HepG2 (cell line): ENCODE measurements around the gene SRSF4. TPM values are rescaled to one million over a fixed set of nuclear protein-coding genes. Genes with fewer than 3 reads are reported as not detected.

Source experiments
- ATAC-seq: fragments of 200-7000 bp; cut with Tn5 transposase; 3 replicates; pipeline ENCODE4 v1.9.1; 2020; ENCODE audit warnings: mild to moderate bottlenecking, moderate library complexity
- BruUV-seq: library from RNA; stranded (reverse); fragments of 400-500 nt; replicated peaks from 2 replicates; lab custom pipeline; 2021; lab: Mats Ljungman, UMichigan
- CTCF ChIA-PET: fragments of 300-600 bp; formaldehyde crosslinking; extraction: SDS; loops from one replicate; lab custom pipeline; 2021; ENCODE audit warnings: low total read pairs, inconsistent platforms, low intra/inter-chr PET ratio; lab: Yijun Ruan, JAX
- POLR2A ChIA-PET: fragments of 350-600 bp; sonication (Branson Sonifier 250); formaldehyde crosslinking; loops from one replicate; lab custom pipeline; 2020; ENCODE audit warnings: antibody characterized with exemption, inconsistent platforms; lab: Yijun Ruan, JAX
- DNase-seq: peaks from one replicate; pipeline ENCODE4 v3.0.0-alpha.2; 2015; ENCODE audit warnings: low spot score
- FAIRE-seq: peaks from 3 replicates; lab custom pipeline; 2011; peaks lifted over from hg19 to GRCh38; lab: Jason Lieb, UNC
- H2AFZ ChIP-seq: one replicate; pipeline ENCODE4 v1.6.1; 2011; ENCODE audit warnings: low read length, inconsistent platforms
- H3K27ac ChIP-seq: fragments of 300-600 bp; 3 replicates; pipeline ENCODE4 v1.8.0; 2011; ENCODE audit warnings: mixed run types, mild to moderate bottlenecking, mixed read lengths, low read length, inconsistent platforms; ENCODE audit not compliant: insufficient read depth; ENCODE audit errors: extremely low read length
- H3K27me3 ChIP-seq, 2 experiments: fragments of 200-600 bp in 1 of 2; 2 replicates in 1 of 2; 3 replicates in 1 of 2; pipeline versions ENCODE4 v1.6.0 to v1.8.0; 2011; ENCODE audit warnings: low read length in 2 of 2, mild to moderate bottlenecking in 2 of 2, moderate library complexity in 2 of 2, inconsistent platforms in 1 of 2; ENCODE audit not compliant: insufficient read depth in 2 of 2, control insufficient read depth in 1 of 2
- H3K36me3 ChIP-seq, 2 experiments: fragments of 200-600 bp in 1 of 2; replicated peaks in 1 of 2; 2 replicates in 1 of 2; 3 replicates in 1 of 2; pipeline versions ENCODE4 v1.5.1 to v1.8.0; 2011; ENCODE audit warnings: low read length in 2 of 2, inconsistent platforms in 1 of 2; ENCODE audit not compliant: insufficient read depth in 2 of 2, control insufficient read depth in 1 of 2
- H3K4me1 ChIP-seq: 2 replicates; pipeline ENCODE4 v1.5.1; 2012; ENCODE audit warnings: low read length, inconsistent platforms; ENCODE audit not compliant: insufficient read depth
- H3K4me2 ChIP-seq: 2 replicates; pipeline ENCODE4 v1.6.0; 2011; ENCODE audit warnings: low read depth, low read length, inconsistent platforms
- H3K4me3 ChIP-seq, 3 experiments: fragments of 200-600 bp in 1 of 3; sonication (generic), shearing (Covaris generic) in 1 of 3; replicated peaks in 1 of 3; 2 replicates each; pipeline ENCODE4 v1.5.1; 2011 to 2016; ENCODE audit warnings: low read length in 3 of 3, inconsistent platforms in 2 of 3, low read depth in 2 of 3, mild to moderate bottlenecking in 2 of 3, control low read depth in 1 of 3, mixed read lengths in 1 of 3; ENCODE audit not compliant: insufficient read depth in 1 of 3
- H3K79me2 ChIP-seq: one replicate; pipeline ENCODE4 v1.6.1; 2011; ENCODE audit warnings: low read length, inconsistent platforms; ENCODE audit not compliant: insufficient read depth
- H3K9ac ChIP-seq: 2 replicates; pipeline ENCODE4 v1.6.0; 2011; ENCODE audit warnings: mild to moderate bottlenecking, low read depth, low read length, inconsistent platforms; ENCODE audit not compliant: insufficient read depth
- H3K9me3 ChIP-seq: 2 replicates; pipeline ENCODE4 v1.5.1; 2012; ENCODE audit warnings: mild to moderate bottlenecking, low read length
- H4K20me1 ChIP-seq: 2 replicates; pipeline ENCODE4 v1.6.0; 2011; ENCODE audit warnings: inconsistent platforms, mild to moderate bottlenecking, low read length, moderate library complexity; ENCODE audit not compliant: insufficient read depth
- AGO2 ChIP-seq: fragments of 200-400 bp; formaldehyde crosslinking; optimal IDR thresholded peaks from 2 replicates; pipeline ENCODE3; 2017; ENCODE audit warnings: mild to moderate bottlenecking, low read depth, low read length, moderate library complexity
- BCL3 ChIP-seq: sonication (generic); formaldehyde crosslinking; IDR thresholded peaks from 2 replicates; pipeline ENCODE4 v1.5.1; 2020; ENCODE audit warnings: mild to moderate bottlenecking, missing genetic modification reagents, moderate library complexity
- CTCF ChIP-seq: sonication (generic); formaldehyde crosslinking; IDR thresholded peaks from 2 replicates; pipeline ENCODE4 v1.5.0; 2020; ENCODE audit warnings: mild to moderate bottlenecking, missing genetic modification reagents, moderate library complexity
- HDAC2 ChIP-seq: sonication (generic); formaldehyde crosslinking; IDR thresholded peaks from 2 replicates; pipeline ENCODE4 v1.4.0; 2020; ENCODE audit warnings: missing genetic modification reagents
- HNRNPLL ChIP-seq: fragments of 200-400 bp; formaldehyde crosslinking; IDR thresholded peaks from 2 replicates; pipeline ENCODE4 v1.6.1; 2017; ENCODE audit warnings: mild to moderate bottlenecking, low read depth, low read length; ENCODE audit not compliant: poor library complexity, severe bottlenecking
- HOXA3 ChIP-seq: sonication (generic); formaldehyde crosslinking; IDR thresholded peaks from 2 replicates; pipeline ENCODE4 v1.5.0; 2020; ENCODE audit warnings: missing genetic modification reagents
- MAF1 ChIP-seq: sonication (generic); formaldehyde crosslinking; IDR thresholded peaks from 2 replicates; pipeline ENCODE4 v1.5.0; 2020; ENCODE audit warnings: missing genetic modification reagents, borderline replicate concordance
- MIXL1 ChIP-seq: IDR thresholded peaks from 2 replicates; pipeline ENCODE4 v1.6.1; 2016
- NFRKB ChIP-seq: fragments of 450-650 bp; IDR thresholded peaks from 2 replicates; pipeline ENCODE4 v1.6.1; 2017
- RAD21 ChIP-seq: fragments of 450-650 bp; formaldehyde crosslinking; IDR thresholded peaks from 2 replicates; pipeline ENCODE4 v1.5.0; 2020; ENCODE audit warnings: mild to moderate bottlenecking
- RBM22 ChIP-seq: fragments of 200-400 bp; formaldehyde crosslinking; optimal IDR thresholded peaks from 2 replicates; pipeline ENCODE3; 2017; ENCODE audit warnings: mild to moderate bottlenecking, low read length, moderate library complexity
- RXRB ChIP-seq: IDR thresholded peaks from 2 replicates; pipeline ENCODE4 v1.6.1; 2016; ENCODE audit warnings: borderline replicate concordance, missing genetic modification reagents, missing compliant biosample characterization
- SRSF1 ChIP-seq: fragments of 200-400 bp; formaldehyde crosslinking; optimal IDR thresholded peaks from 2 replicates; pipeline ENCODE3; 2017; ENCODE audit warnings: mild to moderate bottlenecking, low read depth, low read length, moderate library complexity
- ZNF777 ChIP-seq: sonication (generic); formaldehyde crosslinking; IDR thresholded peaks from 2 replicates; pipeline ENCODE4 v1.4.0; 2020; ENCODE audit warnings: missing genetic modification reagents
- WGBS: methylation state at CpG from one replicate; pipeline ENCODE4 v1.1.6; 2017; ENCODE audit warnings: low lambda C conversion rate; 5-methylcytosine and 5-hydroxymethylcytosine counted together
- in situ Hi-C: cut with HindIII; loops from 2 replicates; pipeline ENCODE4 v1.10.0; 2017; ENCODE audit warnings: low pct_unique_long_range_greater_than_20kb; ENCODE audit not compliant: extremely low pct_ligation_motif_present
- intact Hi-C: fragments of 100-400 bp; cut with micrococcal nuclease; formaldehyde crosslinking; loops from one replicate; pipeline ENCODE4 v1.10.0; 2022; ENCODE audit not compliant: unreplicated experiment
- polyA plus RNA-seq, 8 experiments: library from polyadenylated mRNA; depleted of rRNA in 3 of 8; stranded (reverse) in 7 of 8; unstranded in 1 of 8; fragments of >200 nt; fragmentation: Illumina TruSeq in 4 of 8; extraction: Trizol in 4 of 8; gene quantifications; 2 replicates each; pipeline versions ENCODE4 v1.2.1 to v1.2.3, GENCODE V29; 2011 to 2016; ENCODE audit warnings: low read depth in 4 of 8, missing spikeins in 1 of 8, mixed read lengths in 1 of 8; ENCODE audit not compliant: insufficient read depth in 1 of 8
- total RNA-seq, 5 experiments: library from RNA; depleted of rRNA; stranded (reverse); fragments of >200 nt; fragmentation: Illumina TruSeq; extraction: Trizol; gene quantifications; 2 replicates each; pipeline ENCODE4 v1.2.3, GENCODE V29; 2016; ENCODE audit warnings: low read depth in 1 of 5

SRSF4 gene
- total and polyA plus RNA-seq, 2 of the 13 experiments (the other 11 are each of a cell fraction or from before 2014, with no cell fraction given), result 37.7 to 50.9 TPM

GRCh38 chr1:29121516-29121935 lies 60.2 kb downstream of the SRSF4 start:
- intact Hi-C loops (loop anchor here (10.0 kb wide), 1 partner anchor 237 kb away; no protein-coding TSS in a partner anchor), in situ Hi-C loops (loop anchor here (10.0 kb wide), 1 partner anchor 237 kb away; no protein-coding TSS in a partner anchor)
- CTCF ChIA-PET, result no interaction called here
- POLR2A ChIA-PET, result no interaction called here
- Histone ChIP-seq H3K27ac (no peak overlapping the region), H2AFZ (no peak overlapping the region), H3K27me3 (peaks cover 0 to 5% of the 10 kb centered on the region in 2 experiments; a peak in 1 of 5 replicates), H3K9ac (no peak overlapping the region), H3K4me3 (no peak overlapping the region), H4K20me1 (no peaks in the 10 kb centered on the region), H3K9me3 (no peaks in the 10 kb centered on the region), H3K36me3 (peaks cover 4 to 8% of the 10 kb centered on the region in 2 experiments; a peak in 4 of 5 replicates), H3K79me2 (no peaks in the 10 kb centered on the region), H3K4me2 (no peak overlapping the region), H3K4me1 (peaks cover 24% of the 10 kb centered on the region)
- DNase-seq, result no peak
- 96% methylated on average over 34 of the region's 59 CpGs for WGBS
- no TSS peak for BruUV-seq
- no peak for FAIRE-seq
- no peak for ATAC-seq
- TF ChIP-seq NFRKB (no peak), RXRB (CRISPR knock-in tag) (no peak), MIXL1 (CRISPR knock-in tag) (no peak), SRSF1 (no peak), BCL3 (CRISPR knock-in tag) (no peak)

GRCh38 chr1:29120947-29121485 lies 60.7 kb downstream of the SRSF4 start:
- ChIA-PET CTCF (no interaction called here), POLR2A (no interaction called here)
- Histone ChIP-seq H3K4me3 (no peak overlapping the region), H3K79me2 (no peaks in the 10 kb centered on the region), H3K4me2 (no peak overlapping the region), H4K20me1 (no peaks in the 10 kb centered on the region), H3K27ac (no peak overlapping the region), H3K9ac (no peak overlapping the region), H3K36me3 (peaks cover 6 to 8% of the 10 kb centered on the region in 2 experiments; a peak in 4 of 5 replicates), H3K9me3 (no peaks in the 10 kb centered on the region), H2AFZ (no peak overlapping the region), H3K4me1 (peaks cover 23% of the 10 kb centered on the region), H3K27me3 (peaks cover 0 to 5% of the 10 kb centered on the region in 2 experiments; a peak in 1 of 5 replicates)
- no peak for DNase-seq
- FAIRE-seq, result no peak
- in situ Hi-C loops, result loop anchor here (10.0 kb wide), 1 partner anchor 236 kb away; no protein-coding TSS in a partner anchor
- peak; percentile 5; the same call in 1 of the 3 replicates for ATAC-seq
- WGBS, result 94% methylated on average over 19 of the region's 42 CpGs
- intact Hi-C loops, result loop anchor here (10.0 kb wide), 1 partner anchor 236 kb away; no protein-coding TSS in a partner anchor
- no TSS peak for BruUV-seq
- TF ChIP-seq HNRNPLL (peak; percentile 7), ZNF777 (CRISPR knock-in tag) (0 out of 2 replicates have a peak, but pooled peaks have one; percentile 41), HDAC2 (CRISPR knock-in tag) (no peak), CTCF (CRISPR knock-in tag) (peak; percentile 38; the same call in 1 of the 2 replicates), AGO2 (peak; percentile 67), RBM22 (peak; percentile 68), MAF1 (CRISPR knock-in tag) (no peak), HOXA3 (CRISPR knock-in tag) (peak; percentile 58), RAD21 (CRISPR knock-in tag) (peak; percentile 41; the same call in 1 of the 2 replicates)
